ENCODE data around the gene IGFBP6.

DNA sequence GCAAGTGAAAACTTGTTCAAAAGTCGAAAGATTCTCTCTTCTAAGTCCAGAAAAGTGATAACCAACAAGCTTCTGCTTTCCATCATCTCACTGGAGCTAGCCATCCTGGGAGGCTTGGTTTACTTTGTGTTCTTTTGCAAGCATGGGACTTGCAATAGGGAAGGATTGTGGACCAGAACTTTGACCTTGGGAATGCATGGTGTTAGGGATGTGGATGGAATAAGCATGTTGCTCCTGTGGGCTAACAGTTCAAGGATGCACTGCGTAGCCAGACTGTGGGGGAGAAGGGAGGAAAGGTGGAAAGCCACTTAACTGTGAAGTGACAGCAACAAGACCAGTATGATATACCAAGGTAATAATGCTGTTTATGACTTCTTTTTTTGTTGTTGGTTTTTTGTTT lies 34.4 kb downstream of the IGFBP6 start:
- no peak for TF ChIP-seq EZH2 (IDR thresholded peaks at IDR 0.05)
- no peak for TF ChIP-seq POLR2AphosphoS5 (IDR thresholded peaks at IDR 0.05; ENCODE audit: borderline replicate concordance, low read depth, low read length)
- TF ChIP-seq FOXP2 (optimal IDR thresholded peaks at IDR 0.05; ENCODE audit: control extremely low read depth, extremely low read length, insufficient read depth): no peak

All from SK-N-MC (cell line).